Epidermal melanocyte (primary cell): ENCODE data around the gene CRYGC.

Experiments
- DNase-seq: peaks from one replicate; pipeline ENCODE4 v3.0.0; 2011; ENCODE audit warnings: low spot score; ENCODE audit not compliant: insufficient read length

CRYGC gene

GRCh38 chr2:208129744-208130711, at the start of gene CRYGC:
Gene CRYGC (minus strand): TSS chr2:208129828. CDS start chr2:208129792, 36 bp downstream.
- no peak for DNase-seq

- DNase-seq: no peak
Observed at GRCh38 chr2:208179028-208179609, 49.5 kb upstream of the CRYGC start.

GRCh38 chr2:208175840-208176153, 46.2 kb upstream of the CRYGC start:
- no peak for DNase-seq

GRCh38 chr2:208175069-208175839, 45.6 kb upstream of the CRYGC start:
- peak; percentile 77 for DNase-seq

- DNase-seq: no peak
Observed at GRCh38 chr2:208174144-208174543, 44.5 kb upstream of the CRYGC start.

GRCh38 chr2:208172125-208172524, 42.5 kb upstream of the CRYGC start:
- no peak for DNase-seq

GRCh38 chr2:208164951-208165755, 35.5 kb upstream of the CRYGC start:
- no peak for DNase-seq

GRCh38 chr2:208163489-208163888, 33.9 kb upstream of the CRYGC start, which contains the start of gene CRYGA:
Gene CRYGA (minus strand): TSS chr2:208163589. CDS start chr2:208163556, 33 bp downstream.
- no peak for DNase-seq

GRCh38 chr2:208156439-208156838, 26.8 kb upstream of the CRYGC start:
- no peak for DNase-seq

GRCh38 chr2:208153156-208153555, 23.5 kb upstream of the CRYGC start:
- DNase-seq: no peak

GRCh38 chr2:208150956-208151355, 21.3 kb upstream of the CRYGC start:
- DNase-seq: no peak

- no peak for DNase-seq
Observed at GRCh38 chr2:208150094-208150493, 20.5 kb upstream of the CRYGC start.

GRCh38 chr2:208148803-208149202, 19.2 kb upstream of the CRYGC start:
- DNase-seq: no peak

GRCh38 chr2:208147759-208148158, 18.1 kb upstream of the CRYGC start:
- DNase-seq: no peak

- no peak for DNase-seq
Observed at GRCh38 chr2:208147008-208147407, 17.4 kb upstream of the CRYGC start.

GRCh38 chr2:208146006-208146405, 16.4 kb upstream of the CRYGC start, which contains the start of gene CRYGB:
Gene CRYGB (minus strand): TSS chr2:208146158. CDS start chr2:208146120, 38 bp downstream.
- no peak for DNase-seq

- no peak for DNase-seq
Observed at GRCh38 chr2:208142925-208143799, 13.5 kb upstream of the CRYGC start.

- DNase-seq: no peak
Observed at GRCh38 chr2:208142240-208142924, 12.8 kb upstream of the CRYGC start.

GRCh38 chr2:208139447-208139846, 9.8 kb upstream of the CRYGC start:
- DNase-seq: no peak
